H1 (cell line): ENCODE measurements around the gene SAMMSON. TPM values are rescaled to one million over a fixed set of nuclear protein-coding genes. Genes with fewer than 3 reads are reported as not detected.

Source experiments
- GABPA ChIP-seq: IDR thresholded peaks from 2 replicates; pipeline ENCODE4 v1.6.1; 2011; ENCODE audit warnings: mild to moderate bottlenecking, low read length, moderate library complexity, borderline replicate concordance; ENCODE audit not compliant: insufficient read depth
- polyA plus RNA-seq, 7 experiments: library from polyadenylated mRNA; depleted of rRNA in 3 of 7; stranded (reverse) in 5 of 7; unstranded in 2 of 7; fragments of >200 nt in 5 of 7; fragments of 200-250 nt in 2 of 7; gene quantifications; 1 replicate in 5 of 7; 2 replicates in 1 of 7; 4 replicates in 1 of 7; pipeline versions ENCODE4 v1.2.1 to v1.2.3, GENCODE V29; 2011 to 2013; ENCODE audit warnings: missing spikeins in 2 of 7, mixed read lengths in 2 of 7
- total RNA-seq: library from RNA; stranded (reverse); fragmentation: NEBNext Ultra II Directional; extraction: Animal tissue kit (Norgen Biotek cat#: 25700); gene quantifications from 2 replicates; pipeline ENCODE4 v1.2.1, GENCODE V29; 2021

Gene SAMMSON
- total and polyA plus RNA-seq, 2 of the 8 experiments (the other 6 are each of a cell fraction or from before 2014, with no cell fraction given) = not detected

- TF ChIP-seq GABPA = no peak
Measured at GRCh38 chr3:70040386-70040785, 40.9 kb downstream of the SAMMSON start (continued).
